Measurements from ENCODE around the gene ARV1.

GRCh38 chr1:231041719-231042261 lies 62.9 kb downstream of the ARV1 start:
- TF ChIP-seq EP300 (conservative IDR thresholded peaks at IDR 0.05; ENCODE audit: poor library complexity, severe bottlenecking), result no peak
- no peak for TF ChIP-seq CTCF (IDR thresholded peaks at IDR 0.05; ENCODE audit: poor library complexity, severe bottlenecking)
- no peak for TF ChIP-seq EZH2 (IDR thresholded peaks at IDR 0.05; ENCODE audit: borderline replicate concordance, insufficient read depth, low read length, poor library complexity, severe bottlenecking)
- no peak for TF ChIP-seq SMC3 (conservative IDR thresholded peaks at IDR 0.05; ENCODE audit: poor library complexity)
- TF ChIP-seq REST (IDR thresholded peaks at IDR 0.05; ENCODE audit: borderline replicate concordance), result no peak
- no peak for TF ChIP-seq RAD21 (conservative IDR thresholded peaks at IDR 0.05)
